ENCODE results near the gene S1PR3.

S1PR3 gene

GRCh38 chr9:89008744-89009545 lies 17.7 kb downstream of the S1PR3 start:
- Histone ChIP-seq H3K36me3 (ENCODE audit: control insufficient read depth, insufficient read depth, low read length) (no peaks in the 10 kb centered on the region), H3K4me3 (ENCODE audit: insufficient read depth, low read depth, low read length, poor library complexity, severe bottlenecking) (no peak overlapping the region), H3K4me1 (ENCODE audit: control insufficient read depth, insufficient read depth, low read length, poor library complexity, severe bottlenecking) (no peaks in the 10 kb centered on the region), H3K27me3 (replicated peaks; ENCODE audit: control insufficient read depth, insufficient read depth, low read length, poor library complexity, severe bottlenecking) (no peaks in the 10 kb centered on the region), H3K27ac (ENCODE audit: insufficient read depth, low read length, poor library complexity, severe bottlenecking) (no peak overlapping the region), H3K9me3 (ENCODE audit: control insufficient read depth, low read length) (no peaks in the 10 kb centered on the region)
- DNase-seq = no peak

- H3K9me3 ChIP-seq (ENCODE audit: control insufficient read depth, low read length) = no peaks in the 10 kb centered on the region
- no peaks in the 10 kb centered on the region for H3K36me3 ChIP-seq (ENCODE audit: control insufficient read depth, insufficient read depth, low read length)
- H3K27me3 ChIP-seq (replicated peaks; ENCODE audit: control insufficient read depth, insufficient read depth, low read length, poor library complexity, severe bottlenecking) = no peaks in the 10 kb centered on the region
- no peak for DNase-seq
- no peak overlapping the region for H3K27ac ChIP-seq (ENCODE audit: insufficient read depth, low read length, poor library complexity, severe bottlenecking)
- no peak overlapping the region for H3K4me3 ChIP-seq (ENCODE audit: insufficient read depth, low read depth, low read length, poor library complexity, severe bottlenecking)
- H3K4me1 ChIP-seq (ENCODE audit: control insufficient read depth, insufficient read depth, low read length, poor library complexity, severe bottlenecking) = no peaks in the 10 kb centered on the region
Observed at GRCh38 chr9:89009546-89009840, 18.2 kb downstream of the S1PR3 start.

DNA sequence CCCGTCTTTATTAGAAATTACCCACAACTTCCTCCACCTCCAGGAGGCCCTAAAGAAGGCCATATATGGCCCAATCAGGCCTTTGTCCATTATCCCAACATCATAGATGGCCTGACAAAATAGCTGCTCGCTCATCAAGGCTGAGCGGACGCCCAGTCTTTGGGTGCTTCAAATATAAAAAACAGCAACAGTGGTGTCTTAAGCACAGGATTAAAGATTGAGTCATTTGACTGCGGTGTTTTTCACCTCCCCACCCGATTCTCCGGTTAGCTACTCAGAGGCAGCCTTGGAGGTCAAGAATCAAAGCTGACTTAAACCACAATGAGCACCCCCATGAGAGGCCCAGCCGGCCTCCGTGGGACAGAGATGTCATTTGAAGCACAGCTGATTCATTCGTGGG lies 18.8 kb downstream of the S1PR3 start:
- no peaks in the 10 kb centered on the region for H3K9me3 ChIP-seq (ENCODE audit: control insufficient read depth, low read length)
- no peaks in the 10 kb centered on the region for H3K27me3 ChIP-seq (replicated peaks; ENCODE audit: control insufficient read depth, insufficient read depth, low read length, poor library complexity, severe bottlenecking)
- H3K4me3 ChIP-seq (ENCODE audit: insufficient read depth, low read depth, low read length, poor library complexity, severe bottlenecking) = no peak overlapping the region
- H3K27ac ChIP-seq (ENCODE audit: insufficient read depth, low read length, poor library complexity, severe bottlenecking) = no peak overlapping the region
- H3K4me1 ChIP-seq (ENCODE audit: control insufficient read depth, insufficient read depth, low read length, poor library complexity, severe bottlenecking) = no peaks in the 10 kb centered on the region
- no peaks in the 10 kb centered on the region for H3K36me3 ChIP-seq (ENCODE audit: control insufficient read depth, insufficient read depth, low read length)
- DNase-seq = no peak

- DNase-seq = no peak
- Histone ChIP-seq H3K27ac (ENCODE audit: insufficient read depth, low read length, poor library complexity, severe bottlenecking) (no peak overlapping the region), H3K9me3 (ENCODE audit: control insufficient read depth, low read length) (no peaks in the 10 kb centered on the region), H3K36me3 (ENCODE audit: control insufficient read depth, insufficient read depth, low read length) (no peaks in the 10 kb centered on the region), H3K27me3 (replicated peaks; ENCODE audit: control insufficient read depth, insufficient read depth, low read length, poor library complexity, severe bottlenecking) (no peaks in the 10 kb centered on the region), H3K4me1 (ENCODE audit: control insufficient read depth, insufficient read depth, low read length, poor library complexity, severe bottlenecking) (no peaks in the 10 kb centered on the region), H3K4me3 (ENCODE audit: insufficient read depth, low read depth, low read length, poor library complexity, severe bottlenecking) (no peak overlapping the region)
Observed at GRCh38 chr9:89010526-89011111, 19.4 kb downstream of the S1PR3 start.

DNA sequence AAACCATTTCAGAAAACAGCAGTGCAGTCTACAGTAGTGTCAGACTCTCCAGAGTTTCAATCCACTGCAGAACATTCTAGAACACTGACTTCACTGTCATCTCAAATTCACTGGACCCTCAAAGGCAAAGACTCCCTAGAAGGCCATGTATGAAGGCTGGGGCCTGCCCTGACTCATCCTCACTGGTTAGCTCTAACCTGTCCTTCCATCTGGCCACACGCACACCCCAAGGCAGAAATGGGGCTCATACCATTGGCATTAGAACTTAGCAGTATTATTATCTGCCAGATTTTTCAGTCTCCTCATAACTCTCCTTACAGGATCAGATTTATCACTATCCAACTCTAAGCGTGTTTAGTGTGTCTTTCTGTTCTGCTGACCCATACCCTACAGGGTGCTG lies 20.4 kb downstream of the S1PR3 start:
- Histone ChIP-seq H3K4me3 (ENCODE audit: insufficient read depth, low read depth, low read length, poor library complexity, severe bottlenecking) (no peak overlapping the region), H3K4me1 (ENCODE audit: control insufficient read depth, insufficient read depth, low read length, poor library complexity, severe bottlenecking) (no peaks in the 10 kb centered on the region), H3K27ac (ENCODE audit: insufficient read depth, low read length, poor library complexity, severe bottlenecking) (no peak overlapping the region), H3K27me3 (replicated peaks; ENCODE audit: control insufficient read depth, insufficient read depth, low read length, poor library complexity, severe bottlenecking) (no peaks in the 10 kb centered on the region), H3K9me3 (ENCODE audit: control insufficient read depth, low read length) (no peaks in the 10 kb centered on the region), H3K36me3 (ENCODE audit: control insufficient read depth, insufficient read depth, low read length) (no peaks in the 10 kb centered on the region)
- no peak for DNase-seq

DNA sequence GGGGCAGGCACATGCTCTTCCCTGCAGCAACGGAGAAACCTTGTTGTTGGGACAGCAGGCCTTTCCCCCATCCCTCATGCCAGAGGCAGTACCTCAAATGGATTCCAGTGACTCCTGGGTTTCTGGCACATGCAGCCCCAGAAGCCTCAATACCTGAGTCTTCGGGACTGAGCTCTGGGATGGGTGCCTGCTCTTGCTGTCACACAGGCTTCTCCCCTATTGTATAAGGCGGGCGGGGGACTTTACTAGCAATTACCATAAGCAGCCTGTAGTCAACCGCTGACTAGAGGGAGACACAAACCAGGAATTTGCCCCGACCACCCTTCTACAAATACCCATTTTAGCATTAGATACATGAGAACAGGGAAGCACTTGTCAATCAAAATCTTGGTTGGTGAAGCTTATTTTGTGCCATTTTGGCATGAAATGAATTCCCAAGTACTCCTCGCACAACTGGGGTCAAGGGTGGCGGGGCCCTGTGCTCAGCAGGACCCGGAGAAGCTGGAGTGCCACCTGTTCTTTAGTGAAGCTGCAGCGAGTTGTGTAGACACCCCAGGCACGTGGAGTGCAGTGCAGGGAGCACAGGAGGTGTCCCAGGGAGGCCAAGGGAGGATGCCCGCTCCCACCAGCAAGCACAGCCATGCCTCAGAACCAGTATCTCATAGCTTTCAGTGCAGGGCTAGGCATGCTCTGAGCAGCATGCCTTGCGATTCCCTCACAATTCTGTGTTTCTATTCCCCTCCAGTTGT lies 21.2 kb downstream of the S1PR3 start:
- Histone ChIP-seq H3K4me3 (ENCODE audit: insufficient read depth, low read depth, low read length, poor library complexity, severe bottlenecking) (no peak overlapping the region), H3K36me3 (ENCODE audit: control insufficient read depth, insufficient read depth, low read length) (no peaks in the 10 kb centered on the region), H3K27ac (ENCODE audit: insufficient read depth, low read length, poor library complexity, severe bottlenecking) (no peak overlapping the region), H3K9me3 (ENCODE audit: control insufficient read depth, low read length) (no peaks in the 10 kb centered on the region), H3K4me1 (ENCODE audit: control insufficient read depth, insufficient read depth, low read length, poor library complexity, severe bottlenecking) (no peaks in the 10 kb centered on the region), H3K27me3 (replicated peaks; ENCODE audit: control insufficient read depth, insufficient read depth, low read length, poor library complexity, severe bottlenecking) (no peaks in the 10 kb centered on the region)
- no peak for DNase-seq

GRCh38 chr9:89013660-89014059 lies 22.4 kb downstream of the S1PR3 start:
- H3K4me3 ChIP-seq (ENCODE audit: insufficient read depth, low read depth, low read length, poor library complexity, severe bottlenecking) = no peak overlapping the region
- no peaks in the 10 kb centered on the region for H3K4me1 ChIP-seq (ENCODE audit: control insufficient read depth, insufficient read depth, low read length, poor library complexity, severe bottlenecking)
- H3K36me3 ChIP-seq (ENCODE audit: control insufficient read depth, insufficient read depth, low read length) = no peaks in the 10 kb centered on the region
- DNase-seq = no peak
- no peaks in the 10 kb centered on the region for H3K27me3 ChIP-seq (replicated peaks; ENCODE audit: control insufficient read depth, insufficient read depth, low read length, poor library complexity, severe bottlenecking)
- no peaks in the 10 kb centered on the region for H3K9me3 ChIP-seq (ENCODE audit: control insufficient read depth, low read length)
- H3K27ac ChIP-seq (ENCODE audit: insufficient read depth, low read length, poor library complexity, severe bottlenecking) = no peak overlapping the region

GRCh38 chr9:89014153-89014552 lies 22.9 kb downstream of the S1PR3 start:
- no peaks in the 10 kb centered on the region for H3K4me1 ChIP-seq (ENCODE audit: control insufficient read depth, insufficient read depth, low read length, poor library complexity, severe bottlenecking)
- H3K27me3 ChIP-seq (replicated peaks; ENCODE audit: control insufficient read depth, insufficient read depth, low read length, poor library complexity, severe bottlenecking) = no peaks in the 10 kb centered on the region
- H3K9me3 ChIP-seq (ENCODE audit: control insufficient read depth, low read length) = no peaks in the 10 kb centered on the region
- no peaks in the 10 kb centered on the region for H3K36me3 ChIP-seq (ENCODE audit: control insufficient read depth, insufficient read depth, low read length)
- H3K27ac ChIP-seq (ENCODE audit: insufficient read depth, low read length, poor library complexity, severe bottlenecking) = no peak overlapping the region
- DNase-seq = no peak
- H3K4me3 ChIP-seq (ENCODE audit: insufficient read depth, low read depth, low read length, poor library complexity, severe bottlenecking) = no peak overlapping the region

DNA sequence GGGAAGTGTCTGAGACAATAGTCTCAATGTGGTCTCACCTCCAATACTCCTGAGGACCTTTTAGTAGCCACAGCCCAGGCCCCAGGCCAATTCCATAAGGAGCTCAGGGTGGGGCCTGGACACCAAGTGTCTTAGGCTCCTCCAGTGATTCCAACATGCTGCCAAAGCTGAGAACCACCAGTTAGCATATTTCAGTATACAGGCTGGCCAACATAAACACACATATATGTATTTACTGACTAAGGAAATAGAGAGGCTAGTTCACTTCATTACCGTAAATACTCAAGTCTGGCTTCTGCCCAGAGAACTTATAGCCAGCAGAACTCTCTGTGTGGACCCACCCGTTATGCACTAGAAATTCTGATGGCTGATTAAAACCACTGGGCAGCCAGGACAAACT lies 24.1 kb downstream of the S1PR3 start:
- no peaks in the 10 kb centered on the region for H3K9me3 ChIP-seq (ENCODE audit: control insufficient read depth, low read length)
- H3K27me3 ChIP-seq (replicated peaks; ENCODE audit: control insufficient read depth, insufficient read depth, low read length, poor library complexity, severe bottlenecking) = no peaks in the 10 kb centered on the region
- H3K27ac ChIP-seq (ENCODE audit: insufficient read depth, low read length, poor library complexity, severe bottlenecking) = no peak overlapping the region
- H3K4me1 ChIP-seq (ENCODE audit: control insufficient read depth, insufficient read depth, low read length, poor library complexity, severe bottlenecking) = no peaks in the 10 kb centered on the region
- H3K36me3 ChIP-seq (ENCODE audit: control insufficient read depth, insufficient read depth, low read length) = no peaks in the 10 kb centered on the region
- no peak for DNase-seq
- H3K4me3 ChIP-seq (ENCODE audit: insufficient read depth, low read depth, low read length, poor library complexity, severe bottlenecking) = no peak overlapping the region

GRCh38 chr9:89020754-89021153 lies 29.5 kb downstream of the S1PR3 start:
- H3K27ac ChIP-seq (ENCODE audit: insufficient read depth, low read length, poor library complexity, severe bottlenecking) = no peak overlapping the region
- no peak for DNase-seq
- H3K4me3 ChIP-seq (ENCODE audit: insufficient read depth, low read depth, low read length, poor library complexity, severe bottlenecking) = no peak overlapping the region
- no peaks in the 10 kb centered on the region for H3K27me3 ChIP-seq (replicated peaks; ENCODE audit: control insufficient read depth, insufficient read depth, low read length, poor library complexity, severe bottlenecking)
- no peaks in the 10 kb centered on the region for H3K9me3 ChIP-seq (ENCODE audit: control insufficient read depth, low read length)
- H3K4me1 ChIP-seq (ENCODE audit: control insufficient read depth, insufficient read depth, low read length, poor library complexity, severe bottlenecking) = no peaks in the 10 kb centered on the region
- H3K36me3 ChIP-seq (ENCODE audit: control insufficient read depth, insufficient read depth, low read length) = no peaks in the 10 kb centered on the region

All from effector memory CD4-positive, alpha-beta T cell (primary cell).